Mesodermal cell (in vitro differentiated cells): ENCODE results near the gene LMNA.
"Not testable (repeated sequence)": the region's sequence is repeated elsewhere in the genome, so short reads cannot be mapped to it uniquely, and the experiment has no call there.

ENCODE experiments used
- H3K27ac ChIP-seq: 2 replicates; pipeline ENCODE4 v1.7.0; 2013; ENCODE audit warnings: mild to moderate bottlenecking, low read depth, low read length, moderate library complexity; ENCODE audit not compliant: severe bottlenecking
- H3K36me3 ChIP-seq: 2 replicates; pipeline ENCODE4 v1.7.1; 2013; ENCODE audit warnings: mild to moderate bottlenecking, low read length, moderate library complexity; ENCODE audit not compliant: control insufficient read depth, insufficient read depth
- H3K4me1 ChIP-seq: one replicate; pipeline ENCODE4 v1.7.1; 2013; ENCODE audit warnings: mild to moderate bottlenecking, low read length; ENCODE audit not compliant: insufficient read depth, control insufficient read depth, poor library complexity, severe bottlenecking
- H3K4me3 ChIP-seq: 2 replicates; pipeline ENCODE4 v1.7.0; 2013; ENCODE audit warnings: low read length, control low read depth, mild to moderate bottlenecking; ENCODE audit not compliant: insufficient read depth, poor library complexity, severe bottlenecking; ENCODE audit errors: extremely low read depth
- H3K9me3 ChIP-seq: 2 replicates; pipeline ENCODE4 v1.7.1; 2013; ENCODE audit warnings: mild to moderate bottlenecking, low read length, moderate library complexity; ENCODE audit not compliant: control insufficient read depth
- WGBS, 2 experiments: methylation state at CpG; one replicate each; pipeline ENCODE4 v1.1.5; 2013; ENCODE audit warnings: missing lambda C conversion rate in 2 of 2; ENCODE audit not compliant: insufficient coverage in 2 of 2; 5-methylcytosine and 5-hydroxymethylcytosine counted together

Gene LMNA

GRCh38 chr1:156172696-156173470, 58.4 kb downstream of the LMNA start:
- Histone ChIP-seq H3K27ac (no peak overlapping the region), H3K4me3 (no peak overlapping the region), H3K4me1 (no peaks in the 10 kb centered on the region), H3K36me3 (no peaks in the 10 kb centered on the region), H3K9me3 (no peaks in the 10 kb centered on the region)
- WGBS, 2 experiments, result 85 to 92% methylated on average over 5 to 7 of the region's 9 CpGs

- H3K4me3 ChIP-seq, result no peak overlapping the region
- no peaks in the 10 kb centered on the region for H3K9me3 ChIP-seq
- H3K27ac ChIP-seq, result no peak overlapping the region
- no peaks in the 10 kb centered on the region for H3K36me3 ChIP-seq
- H3K4me1 ChIP-seq, result peaks cover 3% of the 10 kb centered on the region
- WGBS, 2 experiments, result 89 to 90% methylated on average over 11 of the region's 12 CpGs
Observed at GRCh38 chr1:156176610-156177210, 62.2 kb downstream of the LMNA start.

GRCh38 chr1:156177919-156178654, 63.6 kb downstream of the LMNA start:
- H3K27ac ChIP-seq, result no peak overlapping the region
- H3K9me3 ChIP-seq, result no peaks in the 10 kb centered on the region
- H3K36me3 ChIP-seq, result no peaks in the 10 kb centered on the region
- H3K4me1 ChIP-seq, result peaks cover 3% of the 10 kb centered on the region
- WGBS, 2 experiments, result 84 to 95% methylated on average over 5 to 7 of the region's 7 CpGs
- H3K4me3 ChIP-seq, result no peak overlapping the region

- H3K4me3 ChIP-seq, result no peak overlapping the region
- H3K9me3 ChIP-seq, result peaks cover under 1% of the 10 kb centered on the region
- H3K4me1 ChIP-seq, result peaks cover 3% of the 10 kb centered on the region
- no peak overlapping the region for H3K27ac ChIP-seq
- WGBS, 2 experiments, result 100% methylated on average over 1 of the region's 3 CpGs
- no peaks in the 10 kb centered on the region for H3K36me3 ChIP-seq
Observed at GRCh38 chr1:156180471-156180870, 66.0 kb downstream of the LMNA start.

GRCh38 chr1:156181391-156181924, 66.9 kb downstream of the LMNA start:
- H3K4me1 ChIP-seq, H3K4me3 ChIP-seq, H3K36me3 ChIP-seq, H3K9me3 ChIP-seq: not testable (repeated sequence)
- peak overlapping the region; percentile 36 for H3K27ac ChIP-seq
- no CpG with 5 or more reads among the region's 8 CpGs for WGBS, 2 experiments

GRCh38 chr1:156182010-156182779, 67.7 kb downstream of the LMNA start:
- H3K4me1 ChIP-seq, H3K4me3 ChIP-seq, H3K36me3 ChIP-seq, H3K27ac ChIP-seq: not testable (repeated sequence)
- 45 to 64% methylated on average over 3 of the region's 12 CpGs for WGBS, 2 experiments
- H3K9me3 ChIP-seq, result peaks cover 17% of the 10 kb centered on the region

GRCh38 chr1:156186347-156187177, 72.1 kb downstream of the LMNA start:
- H3K36me3 ChIP-seq, H3K27ac ChIP-seq, H3K4me3 ChIP-seq, H3K4me1 ChIP-seq: not testable (repeated sequence)
- H3K9me3 ChIP-seq, result peaks cover 23% of the 10 kb centered on the region
- WGBS, 2 experiments, result 83 to 100% methylated on average over 1 of the region's 2 CpGs
